Panc1 (cell line): Measurements from ENCODE around the gene ALS2CL. TPM values are rescaled to one million over a fixed set of nuclear protein-coding genes. Genes with fewer than 3 reads are reported as not detected.

Experiments used
- ATAC-seq: fragments of 200-7000 bp; cut with Tn5 transposase; 2 replicates; pipeline ENCODE4 v1.9.1; 2020; ENCODE audit warnings: mild to moderate bottlenecking, moderate library complexity
- BruUV-seq: library from RNA; stranded (reverse); fragments of 400-500 nt; replicated peaks from 2 replicates; lab custom pipeline; 2021; lab: Mats Ljungman, UMichigan
- CTCF ChIA-PET: fragments of 300-600 bp; sonication (Branson Sonifier 250); formaldehyde crosslinking; loops from one replicate; lab custom pipeline; 2022; ENCODE audit warnings: antibody characterized with exemption; lab: Charles Lee
- POLR2A ChIA-PET: fragments of 300-600 bp; sonication (Branson Sonifier 250); formaldehyde crosslinking; loops from one replicate; lab custom pipeline; 2022; ENCODE audit warnings: antibody characterized with exemption; lab: Charles Lee
- DNase-seq: peaks from one replicate; pipeline ENCODE4 v3.0.0-alpha.2; 2010; ENCODE audit warnings: low read depth, low spot score
- H3K27ac ChIP-seq: 2 replicates; pipeline ENCODE4 v1.5.1; 2011; ENCODE audit warnings: mild to moderate bottlenecking, low read length, inconsistent platforms
- H3K27me3 ChIP-seq: fragments of 200-500 bp; sonication (Bioruptor generic); 2 replicates; pipeline ENCODE4 v1.6.0; 2014; ENCODE audit warnings: low read length, inconsistent platforms; ENCODE audit not compliant: control insufficient read depth, insufficient read depth
- H3K36me3 ChIP-seq: fragments of 200-500 bp; sonication (Bioruptor generic); 2 replicates; pipeline ENCODE4 v1.5.1; 2014; ENCODE audit warnings: inconsistent platforms, mild to moderate bottlenecking, low read length, moderate library complexity; ENCODE audit not compliant: control insufficient read depth, insufficient read depth
- H3K4me1 ChIP-seq: 2 replicates; pipeline ENCODE4 v1.5.1; 2011; ENCODE audit warnings: inconsistent platforms, mild to moderate bottlenecking, low read length, moderate library complexity; ENCODE audit not compliant: control insufficient read depth, insufficient read depth
- H3K4me3 ChIP-seq, 2 experiments: 2 replicates each; pipeline ENCODE4 v1.5.1; 2011 to 2012; ENCODE audit warnings: low read depth in 2 of 2, low read length in 2 of 2, mild to moderate bottlenecking in 2 of 2, inconsistent platforms in 1 of 2, moderate library complexity in 1 of 2
- H3K9me3 ChIP-seq: fragments of 200-500 bp; sonication (Bioruptor generic); 2 replicates; pipeline ENCODE4 v1.5.1; 2014; ENCODE audit warnings: low read depth, mild to moderate bottlenecking, inconsistent platforms, low read length, moderate library complexity; ENCODE audit not compliant: control insufficient read depth, insufficient read depth
- CTCF ChIP-seq: fragments of 450-650 bp; IDR thresholded peaks from 2 replicates; pipeline ENCODE4 v1.5.1; 2017; ENCODE audit warnings: mild to moderate bottlenecking
- POLR2AphosphoS5 ChIP-seq: IDR thresholded peaks from 2 replicates; pipeline ENCODE4 v1.6.1; 2012; ENCODE audit warnings: mild to moderate bottlenecking, low read depth, low read length, moderate library complexity
- REST ChIP-seq, 2 experiments: IDR thresholded peaks; 2 replicates each; pipeline ENCODE4 v1.6.1; 2011 to 2012; ENCODE audit warnings: low read depth in 2 of 2, control low read depth in 1 of 2, low read length in 1 of 2, mild to moderate bottlenecking in 1 of 2, moderate library complexity in 1 of 2; ENCODE audit not compliant: insufficient read depth in 1 of 2
- SIN3A ChIP-seq: IDR thresholded peaks from 2 replicates; pipeline ENCODE4 v1.6.1; 2012; ENCODE audit warnings: low read depth, mild to moderate bottlenecking, low read length, moderate library complexity, borderline replicate concordance; ENCODE audit not compliant: insufficient read depth
- TCF7L2 ChIP-seq: IDR thresholded peaks from 2 replicates; pipeline ENCODE4 v1.6.1; 2011; ENCODE audit warnings: mild to moderate bottlenecking, low read depth, low read length, inconsistent platforms
- in situ Hi-C: cut with HindIII; loops from 2 replicates; pipeline ENCODE4 v1.10.0; 2016; ENCODE audit warnings: low sequenced_read_pairs, low pct_unique_long_range_greater_than_20kb
- intact Hi-C: fragments of 100-400 bp; cut with micrococcal nuclease; formaldehyde crosslinking; loops from one replicate; pipeline ENCODE4 v1.10.0; 2022; ENCODE audit not compliant: unreplicated experiment
- total RNA-seq: library from RNA; stranded (reverse); gene quantifications from one replicate; pipeline ENCODE4 v1.2.1, GENCODE V29; 2021; ENCODE audit not compliant: unreplicated experiment

Gene ALS2CL
- total RNA-seq, 1 experiment from 2014 or later: 2.7 TPM

- TF ChIP-seq POLR2AphosphoS5 (no peak), CTCF (no peak), TCF7L2 (no peak), SIN3A (no peak), REST (IDR thresholded peaks at IDR 0.05; ENCODE audit: insufficient read depth in 1 of 2, low read depth in 2 of 2, low read length in 1 of 2) (no peak)
- no peaks in the 10 kb centered on the region for H3K27me3 ChIP-seq
- H3K36me3 ChIP-seq: no peaks in the 10 kb centered on the region
- no peak for DNase-seq
- POLR2A ChIA-PET: no interaction called here
- no peaks in the 10 kb centered on the region for H3K9me3 ChIP-seq
- no TSS peak for BruUV-seq
- no peaks in the 10 kb centered on the region for H3K4me1 ChIP-seq
- H3K4me3 ChIP-seq: no peak overlapping the region
- ATAC-seq: no peak
- intact Hi-C loops (no loop called here), in situ Hi-C loops (no loop called here)
- no peak overlapping the region for H3K27ac ChIP-seq
- CTCF ChIA-PET: interaction anchor here (1.2 kb wide), 1 partner anchor 202 kb away, joined by 3 read pairs; no protein-coding TSS in a partner anchor
These were observed 14.1 kb upstream of the ALS2CL start for GRCh38 chr3:46707601-46708011.

- Histone ChIP-seq H3K4me3 (no peak overlapping the region), H3K27ac (no peak overlapping the region), H3K4me1 (no peaks in the 10 kb centered on the region), H3K9me3 (no peaks in the 10 kb centered on the region), H3K36me3 (no peaks in the 10 kb centered on the region), H3K27me3 (no peaks in the 10 kb centered on the region)
- in situ Hi-C loops: no loop called here
- no TSS peak for BruUV-seq
- TF ChIP-seq SIN3A (no peak), REST (IDR thresholded peaks at IDR 0.05; ENCODE audit: insufficient read depth in 1 of 2, low read depth in 2 of 2, low read length in 1 of 2) (no peak), CTCF (no peak), POLR2AphosphoS5 (no peak), TCF7L2 (no peak)
- POLR2A ChIA-PET: no interaction called here
- CTCF ChIA-PET: interaction anchor here (1.1 kb wide), 1 partner anchor 203 kb away, joined by 3 read pairs; no protein-coding TSS in a partner anchor
- intact Hi-C loops: no loop called here
- DNase-seq (no peak), ATAC-seq (no peak)
These were observed 13.5 kb upstream of the ALS2CL start for GRCh38 chr3:46706771-46707582.
